Parathyroid adenoma (tissue), 2 donors: ENCODE data around the gene CYP46A1.

Source experiments
- H2AFZ ChIP-seq: fragments of 300-600 bp; sonication (generic); one replicate; pipeline ENCODE4 v1.7.0; 2017; ENCODE audit warnings: antibody characterized with exemption, mild to moderate bottlenecking
- H3K27ac ChIP-seq: fragments of 300-600 bp; sonication (generic); one replicate; pipeline ENCODE4 v1.7.0; 2017
- H3K27me3 ChIP-seq: fragments of 300-600 bp; sonication (generic); one replicate; pipeline ENCODE4 v1.7.0; 2017; ENCODE audit warnings: low read length; ENCODE audit not compliant: control insufficient read depth, insufficient read depth
- H3K36me3 ChIP-seq: fragments of 300-600 bp; sonication (generic); one replicate; pipeline ENCODE4 v1.7.0; 2017; ENCODE audit warnings: low read length; ENCODE audit not compliant: control insufficient read depth, insufficient read depth
- H3K4me1 ChIP-seq: fragments of 300-600 bp; sonication (generic); one replicate; pipeline ENCODE4 v1.7.0; 2017; ENCODE audit warnings: control low read depth
- H3K4me2 ChIP-seq: fragments of 300-600 bp; sonication (generic); one replicate; pipeline ENCODE4 v1.7.0; 2017; ENCODE audit warnings: low read length
- H3K4me3 ChIP-seq: fragments of 300-600 bp; sonication (generic); one replicate; pipeline ENCODE4 v1.7.0; 2017; ENCODE audit warnings: low read depth, low read length
- H3K79me2 ChIP-seq: fragments of 300-600 bp; sonication (generic); one replicate; pipeline ENCODE4 v1.7.0; 2017; ENCODE audit warnings: control low read depth
- H3K9ac ChIP-seq: fragments of 300-600 bp; sonication (generic); one replicate; pipeline ENCODE4 v1.7.0; 2017; ENCODE audit warnings: mild to moderate bottlenecking
- H3K9me3 ChIP-seq: fragments of 300-600 bp; sonication (generic); one replicate; pipeline ENCODE4 v1.7.0; 2017; ENCODE audit warnings: low read length; ENCODE audit not compliant: control insufficient read depth
- CTCF ChIP-seq: fragments of 300-600 bp; sonication (generic); IDR thresholded peaks from one replicate; pipeline ENCODE4 v1.7.0; 2017; ENCODE audit warnings: antibody characterized with exemption, mild to moderate bottlenecking
- donor health status: primary hyperparathyroidism.

CYP46A1 gene

GRCh38 chr14:99670361-99671234, 13.5 kb upstream of the CYP46A1 start:
- no peak overlapping the region for H2AFZ ChIP-seq
- no peak overlapping the region for H3K27ac ChIP-seq
- H3K79me2 ChIP-seq, result no peaks in the 10 kb centered on the region
- no peak overlapping the region for H3K4me3 ChIP-seq
- H3K4me2 ChIP-seq, result no peak overlapping the region
- H3K9ac ChIP-seq, result no peak overlapping the region
- no peaks in the 10 kb centered on the region for H3K4me1 ChIP-seq
- no peaks in the 10 kb centered on the region for H3K9me3 ChIP-seq
- no peaks in the 10 kb centered on the region for H3K27me3 ChIP-seq
- no peak for TF ChIP-seq CTCF
- H3K36me3 ChIP-seq, result no peaks in the 10 kb centered on the region

DNA sequence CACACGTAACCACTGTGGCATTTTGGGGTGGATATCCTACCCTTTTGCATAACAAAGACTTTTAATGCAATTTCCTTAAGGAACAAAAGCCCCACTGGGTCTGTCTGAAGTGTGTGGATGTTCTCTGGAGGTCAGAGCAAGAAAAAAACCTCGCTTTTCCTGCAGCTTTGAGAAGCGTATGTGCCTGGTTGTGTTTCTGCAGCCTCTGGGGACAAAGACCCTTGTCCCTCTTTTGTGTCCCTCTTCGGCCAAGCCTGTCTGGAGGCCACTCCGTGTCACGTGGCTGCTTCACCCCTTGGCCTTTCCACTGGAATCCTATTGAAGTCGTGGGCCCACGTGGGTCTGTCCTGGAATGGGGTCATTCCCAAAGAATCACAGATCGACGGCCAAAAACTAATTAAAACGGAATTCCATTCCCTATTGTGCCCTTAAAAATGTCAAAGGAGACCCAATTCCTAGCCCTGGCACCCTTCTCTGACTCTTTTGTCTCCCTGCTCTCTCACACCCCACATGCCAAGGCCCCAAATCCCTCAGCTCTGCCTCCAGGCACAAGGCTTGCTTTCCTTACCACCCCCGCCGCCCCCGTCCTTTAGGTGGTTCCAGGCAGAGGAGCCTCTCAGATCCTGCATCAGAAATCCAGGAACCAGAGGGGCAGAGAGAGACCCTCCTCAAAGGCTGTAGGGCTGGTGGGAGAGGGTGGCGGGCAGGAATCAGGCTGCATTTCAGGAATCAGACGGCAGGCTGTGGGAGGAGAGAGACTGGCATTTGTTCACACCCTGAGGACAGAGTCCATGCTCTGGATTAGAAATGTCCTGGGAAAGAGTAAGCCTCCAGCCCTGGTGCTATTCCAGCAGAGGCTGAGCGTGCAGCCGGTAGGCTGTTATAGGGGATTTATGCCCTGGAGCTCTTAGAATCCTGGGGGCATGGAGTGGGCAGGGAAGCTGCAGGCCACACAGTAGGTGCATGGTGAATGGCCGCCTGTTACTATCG, 12.6 kb upstream of the CYP46A1 start:
- no peak for TF ChIP-seq CTCF
- Histone ChIP-seq H3K4me1 (no peaks in the 10 kb centered on the region), H3K9ac (no peak overlapping the region), H3K79me2 (no peaks in the 10 kb centered on the region), H3K27ac (no peak overlapping the region), H3K9me3 (no peaks in the 10 kb centered on the region), H3K4me3 (no peak overlapping the region), H3K36me3 (no peaks in the 10 kb centered on the region), H2AFZ (no peak overlapping the region), H3K27me3 (no peaks in the 10 kb centered on the region), H3K4me2 (no peak overlapping the region)

GRCh38 chr14:99672506-99673304, 11.4 kb upstream of the CYP46A1 start:
- no peaks in the 10 kb centered on the region for H3K4me1 ChIP-seq
- no peak overlapping the region for H2AFZ ChIP-seq
- no peak overlapping the region for H3K27ac ChIP-seq
- H3K4me3 ChIP-seq, result no peak overlapping the region
- H3K9me3 ChIP-seq, result no peaks in the 10 kb centered on the region
- H3K79me2 ChIP-seq, result no peaks in the 10 kb centered on the region
- no peak overlapping the region for H3K4me2 ChIP-seq
- H3K9ac ChIP-seq, result no peak overlapping the region
- no peaks in the 10 kb centered on the region for H3K36me3 ChIP-seq
- H3K27me3 ChIP-seq, result no peaks in the 10 kb centered on the region
- no peak for TF ChIP-seq CTCF

DNA sequence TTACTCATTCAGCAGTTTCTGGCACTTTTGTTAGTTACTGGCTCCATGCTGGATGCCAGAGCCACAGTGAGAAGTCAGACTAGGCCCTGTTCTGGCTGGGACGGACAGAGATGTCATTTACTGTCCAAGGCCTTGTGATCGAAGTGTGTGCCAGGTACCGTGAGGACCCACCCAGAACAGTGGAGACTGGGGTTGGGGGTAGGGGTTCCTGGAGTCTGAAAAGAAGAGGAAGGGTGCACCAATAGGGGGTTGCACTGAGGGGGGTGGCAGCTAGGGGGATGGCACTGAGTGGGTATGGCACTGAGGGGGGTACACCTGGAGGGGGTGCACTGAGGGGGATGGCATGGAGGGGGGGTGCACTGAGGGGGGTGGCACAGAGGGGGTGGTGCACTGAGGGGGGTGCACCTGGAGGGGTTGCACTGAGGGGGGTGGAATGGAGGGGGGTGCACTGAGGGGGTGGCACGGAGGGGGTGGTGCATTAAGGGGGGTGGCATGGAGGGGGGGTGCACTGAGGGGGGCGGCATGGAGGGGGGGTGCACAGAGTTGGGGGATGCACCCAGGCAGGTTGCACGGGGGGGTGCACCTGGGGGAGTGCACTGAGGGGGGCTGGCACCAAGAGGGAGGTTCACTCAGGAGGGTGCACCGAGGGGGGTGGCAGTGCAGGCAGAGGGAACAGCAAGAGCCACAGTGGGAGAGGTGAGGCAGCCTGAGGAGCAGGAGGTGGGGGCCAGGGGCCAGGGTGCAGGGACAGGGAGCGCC, 10.6 kb upstream of the CYP46A1 start:
- Histone ChIP-seq H3K79me2 (no peaks in the 10 kb centered on the region), H3K27ac (no peak overlapping the region), H3K9me3 (no peaks in the 10 kb centered on the region), H3K4me1 (no peaks in the 10 kb centered on the region), H3K27me3 (no peaks in the 10 kb centered on the region), H3K36me3 (no peaks in the 10 kb centered on the region), H3K4me3 (no peak overlapping the region), H3K9ac (no peak overlapping the region), H3K4me2 (no peak overlapping the region), H2AFZ (no peak overlapping the region)
- TF ChIP-seq CTCF, result no peak
